ENCODE data around the gene TAF5L.

- TF ChIP-seq, protein P1, sequence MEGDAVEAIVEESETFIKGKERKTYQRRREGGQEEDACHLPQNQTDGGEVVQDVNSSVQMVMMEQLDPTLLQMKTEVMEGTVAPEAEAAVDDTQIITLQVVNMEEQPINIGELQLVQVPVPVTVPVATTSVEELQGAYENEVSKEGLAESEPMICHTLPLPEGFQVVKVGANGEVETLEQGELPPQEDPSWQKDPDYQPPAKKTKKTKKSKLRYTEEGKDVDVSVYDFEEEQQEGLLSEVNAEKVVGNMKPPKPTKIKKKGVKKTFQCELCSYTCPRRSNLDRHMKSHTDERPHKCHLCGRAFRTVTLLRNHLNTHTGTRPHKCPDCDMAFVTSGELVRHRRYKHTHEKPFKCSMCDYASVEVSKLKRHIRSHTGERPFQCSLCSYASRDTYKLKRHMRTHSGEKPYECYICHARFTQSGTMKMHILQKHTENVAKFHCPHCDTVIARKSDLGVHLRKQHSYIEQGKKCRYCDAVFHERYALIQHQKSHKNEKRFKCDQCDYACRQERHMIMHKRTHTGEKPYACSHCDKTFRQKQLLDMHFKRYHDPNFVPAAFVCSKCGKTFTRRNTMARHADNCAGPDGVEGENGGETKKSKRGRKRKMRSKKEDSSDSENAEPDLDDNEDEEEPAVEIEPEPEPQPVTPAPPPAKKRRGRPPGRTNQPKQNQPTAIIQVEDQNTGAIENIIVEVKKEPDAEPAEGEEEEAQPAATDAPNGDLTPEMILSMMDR (CRISPR knock-in tag; IDR thresholded peaks at IDR 0.05) = no peak
- no peak for TF ChIP-seq MAX (IDR thresholded peaks at IDR 0.05)
- TF ChIP-seq HNRNPH1 (optimal IDR thresholded peaks at IDR 0.05; ENCODE audit: low read depth, low read length) = no peak
- TF ChIP-seq USF2 (IDR thresholded peaks at IDR 0.05; ENCODE audit: low read depth, low read length) = no peak
- TF ChIP-seq USF2 (CRISPR knock-in tag; IDR thresholded peaks at IDR 0.05; ENCODE audit: borderline replicate concordance) = no peak
- TF ChIP-seq SP4 (CRISPR knock-in tag; IDR thresholded peaks at IDR 0.05) = no peak
- no peak for TF ChIP-seq HMG20A (CRISPR knock-in tag; IDR thresholded peaks at IDR 0.05; ENCODE audit: borderline replicate concordance)
- TF ChIP-seq TFE3 (CRISPR knock-in tag; IDR thresholded peaks at IDR 0.05) = no peak
- no peak for TF ChIP-seq POLR2A (IDR thresholded peaks at IDR 0.05; ENCODE audit: insufficient read depth in 1 of 2, low read depth in 2 of 2, low read length in 2 of 2)
Observed at GRCh38 chr1:229624521-229625070, 1.3 kb downstream of the TAF5L start.
